Brain pericyte (primary cell): ENCODE results near the gene ELANE.
"Not testable (repeated sequence)": the region's sequence is repeated elsewhere in the genome, so short reads cannot be mapped to it uniquely, and the experiment has no call there.

ENCODE experiments used
- DNase-seq: peaks from one replicate; pipeline ENCODE4 v3.0.0-alpha.2; 2012; ENCODE audit warnings: low read depth, low spot score

The ELANE gene

GRCh38 chr19:814152-815078, 37.7 kb upstream of the ELANE start:
- no peak for DNase-seq

GRCh38 chr19:815079-815774, 36.9 kb upstream of the ELANE start:
- DNase-seq: no peak

- no peak for DNase-seq
Measured at GRCh38 chr19:815775-816499, 36.2 kb upstream of the ELANE start.

GRCh38 chr19:816500-816857, 35.6 kb upstream of the ELANE start:
- DNase-seq: no peak

- DNase-seq: not testable (repeated sequence)
Measured at GRCh38 chr19:820212-820611, 31.9 kb upstream of the ELANE start.

GRCh38 chr19:821231-821824, 30.8 kb upstream of the ELANE start:
- DNase-seq: no peak

- DNase-seq: no peak
Measured at GRCh38 chr19:821825-822503, 30.1 kb upstream of the ELANE start, which contains the start of gene PLPPR3. PLPPR3 (minus strand) TSS chr19:821955; CDS start chr19:821559, 396 bp downstream.

- no peak for DNase-seq
Measured at GRCh38 chr19:823565-824121, 28.5 kb upstream of the ELANE start.

GRCh38 chr19:824885-825284, 27.2 kb upstream of the ELANE start:
- DNase-seq: no peak

GRCh38 chr19:825897-826644, 26.0 kb upstream of the ELANE start:
- DNase-seq: no peak

GRCh38 chr19:827314-827709, 24.8 kb upstream of the ELANE start:
- DNase-seq: no peak

- no peak for DNase-seq
Measured at GRCh38 chr19:827710-828321, 24.3 kb upstream of the ELANE start, which contains the start of gene AZU1. AZU1 (plus strand) TSS chr19:827837; CDS start chr19:827847, 10 bp downstream.

- DNase-seq: no peak
Measured at GRCh38 chr19:829129-829758, 22.9 kb upstream of the ELANE start.

GRCh38 chr19:831407-832369, 20.4 kb upstream of the ELANE start:
- no peak for DNase-seq

GRCh38 chr19:834216-834615, 17.9 kb upstream of the ELANE start:
- no peak for DNase-seq

GRCh38 chr19:835210-835810, 16.8 kb upstream of the ELANE start:
- no peak for DNase-seq

- no peak for DNase-seq
Measured at GRCh38 chr19:840519-841206, 11.4 kb upstream of the ELANE start, which contains the start of gene PRTN3. PRTN3 (plus strand) TSS chr19:840999; CDS start chr19:841009, 10 bp downstream.
